ENCODE measurements around the gene PLXDC1.

PLXDC1 gene

DNA sequence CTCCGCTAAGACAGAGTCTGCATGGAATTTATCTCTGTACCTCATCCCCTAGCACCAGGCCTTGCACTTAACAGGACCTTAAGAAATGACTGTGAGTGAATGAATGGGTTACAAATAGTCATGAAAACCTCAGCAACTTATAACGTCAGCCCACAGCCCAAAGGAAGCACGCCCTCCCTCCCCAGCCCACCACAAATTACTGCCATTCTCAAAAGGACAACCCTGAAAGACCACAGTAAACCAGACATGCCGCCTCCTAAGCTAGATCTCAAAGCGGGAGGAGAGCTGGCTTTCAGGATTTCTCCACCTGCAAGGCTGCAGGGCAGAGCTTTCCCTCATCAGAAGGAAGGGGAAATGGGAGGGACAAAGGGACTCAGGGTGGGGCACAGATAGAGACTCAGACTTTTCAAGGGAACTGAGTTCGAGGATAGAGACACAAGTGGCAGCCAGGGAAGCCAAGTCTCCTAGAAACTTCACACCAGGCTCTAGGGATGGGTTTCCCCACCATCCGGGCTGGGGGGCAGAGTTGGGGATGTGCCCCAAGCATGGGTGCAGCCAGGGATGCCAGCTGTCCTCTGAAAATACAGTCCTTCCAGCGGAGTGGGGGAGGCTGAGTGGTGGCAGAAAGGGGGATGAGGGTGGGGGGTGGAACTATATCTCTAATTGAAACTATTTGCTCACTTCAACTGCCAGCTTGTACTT, 56.7 kb downstream of the PLXDC1 start:
- DNase-seq: no peak

DNA sequence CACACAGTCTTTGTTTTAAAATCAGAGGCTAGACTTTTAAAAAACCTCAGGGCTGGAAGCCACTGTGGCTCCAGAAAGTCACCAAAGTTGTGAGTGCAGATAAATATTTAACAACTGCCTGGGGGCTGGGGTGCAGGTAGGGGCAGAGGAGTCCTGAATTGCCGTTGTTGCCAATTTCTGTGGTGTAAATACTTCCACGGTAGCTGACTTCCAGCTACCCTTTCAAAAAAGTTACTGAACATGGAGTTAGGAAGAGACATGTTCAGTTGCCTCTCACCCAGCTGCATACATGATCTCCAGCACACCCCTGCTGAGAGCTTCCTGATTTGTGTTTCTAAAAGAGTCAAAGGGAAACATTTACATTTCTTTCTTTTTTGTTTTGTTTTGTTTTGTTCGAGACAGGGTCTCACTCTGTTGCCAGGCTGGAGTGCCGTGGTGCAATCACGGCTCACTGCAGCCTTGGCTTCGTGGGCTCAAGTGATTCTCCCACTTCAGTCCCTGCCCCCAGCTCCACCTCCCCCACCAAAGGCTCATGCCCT, 58.7 kb downstream of the PLXDC1 start:
- DNase-seq: no peak

- DNase-seq: no peak
These were observed 60.4 kb downstream of the PLXDC1 start for GRCh38 chr17:39090908-39091665.

DNA sequence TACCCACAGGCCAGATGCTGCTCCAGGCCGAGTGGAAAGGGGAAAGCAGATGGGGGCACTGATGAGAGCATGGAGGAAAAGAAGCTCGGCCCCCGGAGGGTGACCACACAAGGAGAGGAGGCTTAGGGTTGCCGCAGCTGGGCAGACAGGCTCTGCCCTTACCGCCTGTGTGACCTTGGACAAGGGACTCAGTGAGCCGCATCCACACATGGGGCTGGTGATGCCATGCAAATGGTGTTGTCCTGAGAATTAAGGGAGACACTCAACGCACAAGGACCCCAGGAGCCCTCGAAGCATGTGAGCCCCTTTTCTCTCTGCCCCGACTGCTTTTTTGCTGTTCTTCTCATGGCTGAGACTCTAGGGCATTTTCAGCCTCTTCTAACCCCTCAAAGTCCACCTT, 61.0 kb downstream of the PLXDC1 start:
- DNase-seq: no peak

DNA sequence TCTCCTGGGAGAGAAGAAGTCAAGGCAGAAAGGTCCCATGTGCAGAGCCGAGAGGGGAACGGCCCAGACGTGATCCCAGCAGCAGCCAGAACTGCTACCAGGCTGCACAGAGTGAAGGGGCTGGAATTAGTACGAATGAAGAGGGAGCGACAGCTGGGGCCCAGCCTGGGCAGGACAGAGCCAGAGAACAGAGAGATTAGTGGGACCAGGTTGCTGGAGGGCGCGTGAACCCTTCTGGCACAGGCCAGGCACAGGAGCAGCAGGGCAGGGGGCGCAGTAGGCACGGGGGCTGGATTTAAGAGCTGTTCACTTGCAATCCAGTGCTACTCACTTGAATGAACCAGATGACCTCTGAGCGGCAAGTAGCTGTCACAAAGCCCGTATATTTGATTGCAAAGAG, 66.9 kb downstream of the PLXDC1 start:
- no peak for DNase-seq

DNA sequence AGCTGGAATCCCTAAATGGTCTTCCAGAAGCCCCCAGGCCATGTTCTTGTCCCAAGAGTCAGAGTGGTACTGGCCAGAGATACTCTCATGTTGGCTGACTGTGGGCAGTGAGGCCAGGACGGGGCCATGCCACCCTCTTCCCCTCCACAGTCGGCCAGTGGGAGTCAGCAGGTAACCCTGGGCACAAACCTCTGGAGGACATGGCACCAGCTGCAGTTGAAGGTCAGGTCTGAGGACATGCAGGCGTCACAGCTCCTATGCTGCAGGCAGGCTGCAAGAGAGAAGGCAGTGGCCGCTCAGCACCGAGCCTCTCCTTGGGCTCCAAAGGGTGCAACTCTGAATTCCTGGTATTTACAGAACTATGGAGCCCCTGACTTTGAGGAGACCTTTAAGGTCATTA, 68.2 kb downstream of the PLXDC1 start:
- no peak for DNase-seq

GRCh38 chr17:39082482-39082881, 69.0 kb downstream of the PLXDC1 start:
- no peak for DNase-seq

DNA sequence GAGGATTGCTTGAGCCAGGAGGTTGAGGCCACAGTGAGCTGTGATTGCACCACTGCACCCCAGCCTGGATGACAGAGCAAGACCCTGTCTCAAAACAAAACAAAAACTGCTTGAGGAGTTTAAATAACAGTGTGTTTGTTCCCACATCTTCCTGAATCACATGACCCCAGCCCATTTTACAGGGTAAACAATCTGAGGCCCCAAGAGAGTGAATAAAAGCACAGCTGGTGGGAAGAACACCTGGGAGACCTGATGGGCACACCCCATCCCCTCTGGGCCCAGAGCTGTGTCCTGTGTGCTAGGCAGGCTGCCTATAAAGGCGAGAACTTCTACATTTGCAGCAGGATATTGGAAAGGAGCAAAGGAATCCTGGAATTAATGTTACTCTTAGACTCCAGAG, 69.6 kb downstream of the PLXDC1 start:
- no peak for DNase-seq

DNA sequence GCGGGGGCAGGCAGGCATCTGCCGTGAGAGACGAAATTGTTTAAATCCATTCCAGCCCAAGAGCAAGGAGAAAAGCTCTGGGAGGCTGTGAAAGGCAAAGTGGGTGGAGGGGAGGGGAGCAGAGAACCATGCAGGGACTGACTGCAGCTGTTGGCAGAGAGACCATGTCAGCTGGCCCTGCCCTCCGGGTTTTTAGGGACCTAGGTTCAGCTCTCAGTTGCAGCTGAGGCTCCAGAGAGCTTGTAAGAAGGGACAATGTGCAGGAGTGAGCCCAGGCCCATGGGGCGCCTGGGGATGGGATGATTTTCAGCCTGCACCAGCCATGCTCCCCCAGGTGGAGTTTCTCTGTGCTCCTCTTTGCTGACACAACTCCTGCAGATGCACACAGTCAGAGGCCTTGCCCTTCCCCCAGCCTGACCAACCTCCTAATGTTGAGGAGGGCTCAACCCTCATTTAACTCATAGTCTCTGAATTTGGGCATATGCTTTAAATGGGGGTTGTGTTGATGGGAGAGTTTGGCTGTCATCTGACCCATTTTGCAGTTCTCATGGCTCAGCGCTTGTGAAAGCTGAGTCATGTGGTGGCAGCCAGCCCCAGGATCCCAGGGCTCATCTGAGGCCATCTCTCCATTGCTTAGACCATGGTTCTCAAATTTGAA, 70.9 kb downstream of the PLXDC1 start:
- DNase-seq: no peak

- DNase-seq: no peak
These were observed 71.6 kb downstream of the PLXDC1 start for GRCh38 chr17:39079836-39080235.

DNA sequence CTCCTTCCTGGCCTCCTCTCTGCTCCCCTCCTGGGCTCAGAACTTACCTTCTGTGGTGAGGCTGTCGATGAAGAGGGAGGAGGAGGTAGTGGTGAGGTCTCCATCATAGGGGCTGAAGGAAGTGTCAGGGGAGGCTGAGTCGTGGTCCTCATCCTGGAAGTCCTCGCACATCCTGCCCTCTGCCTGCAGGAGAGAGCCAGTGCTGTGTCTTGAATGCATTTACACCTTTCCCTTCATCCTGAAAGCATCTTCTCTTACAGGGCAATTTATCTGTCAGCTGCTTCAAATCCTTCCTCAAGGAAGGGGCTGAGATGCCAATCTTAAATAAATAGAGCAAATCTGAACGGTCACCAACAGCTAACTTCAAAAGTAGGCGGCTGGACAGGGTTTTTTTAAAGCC, 73.6 kb downstream of the PLXDC1 start:
- DNase-seq: no peak

- DNase-seq: no peak
These were observed 74.2 kb downstream of the PLXDC1 start for GRCh38 chr17:39077252-39077651.

- DNase-seq: no peak
These were observed 76.8 kb downstream of the PLXDC1 start for GRCh38 chr17:39074676-39075075.

GRCh38 chr17:39073916-39074315, 77.5 kb downstream of the PLXDC1 start:
- no peak for DNase-seq

DNA sequence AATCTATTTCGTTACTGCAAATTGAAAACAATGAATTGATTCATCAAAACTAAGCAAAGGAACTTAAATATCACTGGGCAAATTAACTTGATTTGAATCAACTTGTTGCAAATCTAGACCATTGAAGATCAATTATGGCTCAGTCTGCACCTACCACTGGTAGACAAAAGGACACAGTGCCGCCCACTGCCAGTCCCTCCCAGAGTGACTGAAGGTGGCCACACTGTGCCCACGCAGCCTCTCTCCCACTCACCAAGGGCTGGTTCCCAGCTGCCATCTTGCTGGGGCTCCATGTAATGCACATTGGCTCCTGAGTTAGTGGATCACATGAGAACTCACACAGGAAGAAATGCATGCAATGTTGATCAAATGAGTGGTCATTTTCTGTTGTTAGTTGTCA, 78.1 kb downstream of the PLXDC1 start:
- DNase-seq: no peak

GRCh38 chr17:39071573-39071972, 79.9 kb downstream of the PLXDC1 start:
- no peak for DNase-seq

- no peak for DNase-seq
These were observed 82.2 kb downstream of the PLXDC1 start for GRCh38 chr17:39069114-39069756.

DNA sequence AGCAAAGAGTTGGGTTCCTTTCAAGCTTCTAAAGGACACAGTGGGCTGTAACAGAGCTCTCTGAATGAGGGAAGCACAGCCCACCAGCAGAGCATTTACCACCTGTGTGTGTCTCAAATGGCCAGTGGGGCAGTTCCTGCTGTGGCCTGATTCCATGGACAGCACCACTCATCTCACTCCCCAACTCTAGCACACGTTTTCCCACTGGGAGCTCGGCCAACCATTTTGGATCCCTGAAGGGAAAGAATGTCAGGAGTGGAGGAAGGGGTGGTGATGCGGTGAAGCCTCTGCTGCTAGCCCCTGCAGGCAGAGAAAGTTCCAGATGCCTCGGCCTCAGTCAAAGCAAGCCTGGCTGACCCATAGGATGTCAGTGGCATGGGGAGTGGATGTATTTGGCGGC, 86.6 kb downstream of the PLXDC1 start:
- no peak for DNase-seq

DNA sequence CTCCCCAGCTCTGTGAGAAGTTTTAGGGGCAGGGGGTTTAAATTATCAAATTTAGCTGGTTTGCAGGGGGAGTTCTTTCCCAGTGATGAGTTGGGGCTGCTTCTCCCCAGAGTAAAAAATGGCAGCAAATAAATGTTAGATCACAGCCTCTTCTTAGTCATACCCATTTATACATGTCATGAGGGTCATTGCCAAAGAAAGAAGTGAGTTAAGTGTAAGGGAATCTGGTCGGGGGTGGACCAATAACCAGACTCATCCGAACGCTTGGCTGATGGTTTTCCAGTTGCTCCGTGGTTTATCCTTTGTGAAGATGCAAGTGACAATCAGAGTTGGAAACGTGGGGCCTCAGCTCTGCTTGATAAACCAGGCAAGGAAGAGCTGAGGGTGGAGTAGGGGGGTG, 87.1 kb downstream of the PLXDC1 start:
- no peak for DNase-seq

- no peak for DNase-seq
These were observed 87.8 kb downstream of the PLXDC1 start for GRCh38 chr17:39063681-39064069.

DNA sequence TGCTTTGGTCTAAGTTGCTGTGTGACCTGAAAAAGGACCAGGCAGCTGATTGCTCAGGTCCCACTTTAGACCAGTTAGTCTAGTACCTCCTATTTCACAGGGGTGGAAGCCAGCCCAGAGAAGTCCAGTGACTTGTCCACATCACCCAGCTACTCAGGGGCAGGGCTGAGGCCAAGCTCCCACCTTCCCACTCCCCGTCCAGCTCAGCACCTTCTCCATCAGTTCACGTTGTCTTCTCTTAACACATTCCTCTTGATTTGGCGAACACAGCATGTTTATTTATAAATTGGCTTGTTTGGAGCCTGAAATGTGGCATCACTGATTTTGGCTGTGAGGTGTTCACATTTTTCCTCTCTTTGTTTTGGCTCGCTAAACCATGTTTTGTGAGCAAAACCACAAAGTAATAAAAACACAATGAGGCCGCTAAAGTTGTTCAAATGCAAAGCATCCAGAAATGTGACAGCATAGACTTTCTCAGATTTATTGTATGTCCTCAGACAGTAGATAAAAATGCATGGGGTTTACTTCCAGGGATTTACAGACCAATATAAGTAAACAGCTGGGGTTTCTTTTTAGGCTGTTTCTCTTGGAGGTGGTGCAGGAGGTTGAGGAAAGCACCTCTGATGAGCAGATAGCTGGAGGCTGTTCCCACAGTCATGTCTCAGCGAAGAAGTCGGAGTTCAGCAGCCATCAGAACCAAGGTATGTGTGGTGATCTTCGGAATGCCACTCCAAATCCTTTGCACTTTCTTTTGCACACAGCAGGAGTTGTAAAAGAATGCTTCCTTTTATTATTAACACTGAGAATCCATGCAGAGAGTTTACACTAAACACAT, 88.4 kb downstream of the PLXDC1 start:
- DNase-seq: no peak

DNA sequence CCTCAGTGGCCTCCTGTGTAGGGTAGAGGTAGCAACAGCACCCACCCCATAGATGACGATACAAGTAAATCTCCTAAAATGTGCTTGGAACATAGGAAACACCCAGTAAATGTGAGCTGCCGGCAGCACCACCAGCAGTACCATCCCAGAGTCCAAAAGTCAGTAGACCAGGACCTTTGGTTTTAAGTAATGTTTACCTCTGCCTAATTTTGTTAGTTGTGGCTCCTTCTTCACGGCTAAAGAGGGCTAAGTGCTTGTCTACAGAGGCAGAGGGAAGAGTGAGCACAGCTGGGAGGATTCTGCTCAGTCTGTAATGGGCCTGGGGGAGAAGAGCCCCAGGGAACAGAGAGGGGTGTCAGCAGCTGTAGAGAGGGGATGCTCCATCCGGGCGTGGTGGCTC, 92.9 kb downstream of the PLXDC1 start:
- no peak for DNase-seq

Measured in effector CD8-positive, alpha-beta T cell (primary cell).